ENCODE data around the gene MCIDAS.

GRCh38 chr5:55218967-55219366 is 8.1 kb downstream of the MCIDAS start:
- no peak for TF ChIP-seq ELK1 (IDR thresholded peaks at IDR 0.05; ENCODE audit: low read depth, low read length)
- TF ChIP-seq, protein P1, sequence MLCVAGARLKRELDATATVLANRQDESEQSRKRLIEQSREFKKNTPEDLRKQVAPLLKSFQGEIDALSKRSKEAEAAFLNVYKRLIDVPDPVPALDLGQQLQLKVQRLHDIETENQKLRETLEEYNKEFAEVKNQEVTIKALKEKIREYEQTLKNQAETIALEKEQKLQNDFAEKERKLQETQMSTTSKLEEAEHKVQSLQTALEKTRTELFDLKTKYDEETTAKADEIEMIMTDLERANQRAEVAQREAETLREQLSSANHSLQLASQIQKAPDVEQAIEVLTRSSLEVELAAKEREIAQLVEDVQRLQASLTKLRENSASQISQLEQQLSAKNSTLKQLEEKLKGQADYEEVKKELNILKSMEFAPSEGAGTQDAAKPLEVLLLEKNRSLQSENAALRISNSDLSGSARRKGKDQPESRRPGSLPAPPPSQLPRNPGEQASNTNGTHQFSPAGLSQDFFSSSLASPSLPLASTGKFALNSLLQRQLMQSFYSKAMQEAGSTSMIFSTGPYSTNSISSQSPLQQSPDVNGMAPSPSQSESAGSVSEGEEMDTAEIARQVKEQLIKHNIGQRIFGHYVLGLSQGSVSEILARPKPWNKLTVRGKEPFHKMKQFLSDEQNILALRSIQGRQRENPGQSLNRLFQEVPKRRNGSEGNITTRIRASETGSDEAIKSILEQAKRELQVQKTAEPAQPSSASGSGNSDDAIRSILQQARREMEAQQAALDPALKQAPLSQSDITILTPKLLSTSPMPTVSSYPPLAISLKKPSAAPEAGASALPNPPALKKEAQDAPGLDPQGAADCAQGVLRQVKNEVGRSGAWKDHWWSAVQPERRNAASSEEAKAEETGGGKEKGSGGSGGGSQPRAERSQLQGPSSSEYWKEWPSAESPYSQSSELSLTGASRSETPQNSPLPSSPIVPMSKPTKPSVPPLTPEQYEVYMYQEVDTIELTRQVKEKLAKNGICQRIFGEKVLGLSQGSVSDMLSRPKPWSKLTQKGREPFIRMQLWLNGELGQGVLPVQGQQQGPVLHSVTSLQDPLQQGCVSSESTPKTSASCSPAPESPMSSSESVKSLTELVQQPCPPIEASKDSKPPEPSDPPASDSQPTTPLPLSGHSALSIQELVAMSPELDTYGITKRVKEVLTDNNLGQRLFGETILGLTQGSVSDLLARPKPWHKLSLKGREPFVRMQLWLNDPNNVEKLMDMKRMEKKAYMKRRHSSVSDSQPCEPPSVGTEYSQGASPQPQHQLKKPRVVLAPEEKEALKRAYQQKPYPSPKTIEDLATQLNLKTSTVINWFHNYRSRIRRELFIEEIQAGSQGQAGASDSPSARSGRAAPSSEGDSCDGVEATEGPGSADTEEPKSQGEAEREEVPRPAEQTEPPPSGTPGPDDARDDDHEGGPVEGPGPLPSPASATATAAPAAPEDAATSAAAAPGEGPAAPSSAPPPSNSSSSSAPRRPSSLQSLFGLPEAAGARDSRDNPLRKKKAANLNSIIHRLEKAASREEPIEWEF (IDR thresholded peaks at IDR 0.05; ENCODE audit: insufficient replicate concordance, low read depth, low read length): no peak
- TF ChIP-seq, protein P2, sequence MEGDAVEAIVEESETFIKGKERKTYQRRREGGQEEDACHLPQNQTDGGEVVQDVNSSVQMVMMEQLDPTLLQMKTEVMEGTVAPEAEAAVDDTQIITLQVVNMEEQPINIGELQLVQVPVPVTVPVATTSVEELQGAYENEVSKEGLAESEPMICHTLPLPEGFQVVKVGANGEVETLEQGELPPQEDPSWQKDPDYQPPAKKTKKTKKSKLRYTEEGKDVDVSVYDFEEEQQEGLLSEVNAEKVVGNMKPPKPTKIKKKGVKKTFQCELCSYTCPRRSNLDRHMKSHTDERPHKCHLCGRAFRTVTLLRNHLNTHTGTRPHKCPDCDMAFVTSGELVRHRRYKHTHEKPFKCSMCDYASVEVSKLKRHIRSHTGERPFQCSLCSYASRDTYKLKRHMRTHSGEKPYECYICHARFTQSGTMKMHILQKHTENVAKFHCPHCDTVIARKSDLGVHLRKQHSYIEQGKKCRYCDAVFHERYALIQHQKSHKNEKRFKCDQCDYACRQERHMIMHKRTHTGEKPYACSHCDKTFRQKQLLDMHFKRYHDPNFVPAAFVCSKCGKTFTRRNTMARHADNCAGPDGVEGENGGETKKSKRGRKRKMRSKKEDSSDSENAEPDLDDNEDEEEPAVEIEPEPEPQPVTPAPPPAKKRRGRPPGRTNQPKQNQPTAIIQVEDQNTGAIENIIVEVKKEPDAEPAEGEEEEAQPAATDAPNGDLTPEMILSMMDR (IDR thresholded peaks at IDR 0.05 in 2 of 3, conservative IDR thresholded peaks at IDR 0.05 in 1 of 3; ENCODE audit: control insufficient read depth in 2 of 3, extremely low read depth in 1 of 3, insufficient read depth in 1 of 3, low read depth in 3 of 3, low read length in 3 of 3): no peak
- no peak for TF ChIP-seq CREB1 (IDR thresholded peaks at IDR 0.05; ENCODE audit: low read depth)
- no peak for TF ChIP-seq HDAC6 (IDR thresholded peaks at IDR 0.05; ENCODE audit: unreplicated experiment)
- no peak for TF ChIP-seq EP300 (IDR thresholded peaks at IDR 0.05; ENCODE audit: borderline replicate concordance in 1 of 2, control insufficient read depth in 1 of 2, low read depth in 2 of 2, low read length in 2 of 2)
- TF ChIP-seq ESRRA (IDR thresholded peaks at IDR 0.05; ENCODE audit: low read length): no peak
- TF ChIP-seq SP1 (IDR thresholded peaks at IDR 0.05; ENCODE audit: low read depth, low read length): no peak
- no peak for TF ChIP-seq ZNF217 (IDR thresholded peaks at IDR 0.05)
- TF ChIP-seq BHLHE40 (IDR thresholded peaks at IDR 0.05; ENCODE audit: borderline replicate concordance in 1 of 2, low read depth in 2 of 2, low read length in 1 of 2): no peak
- TF ChIP-seq BRCA1 (IDR thresholded peaks at IDR 0.05; ENCODE audit: low read depth, low read length): no peak
- no peak for TF ChIP-seq YBX1 (IDR thresholded peaks at IDR 0.05)
- no peak for TF ChIP-seq SIN3A (IDR thresholded peaks at IDR 0.05; ENCODE audit: low read depth, low read length)
